WTC11 (cell line): ENCODE results near the gene BCORL1.

Source experiments
- CBFB ChIP-seq: sonication (generic); formaldehyde crosslinking; IDR thresholded peaks from 2 replicates; pipeline ENCODE4 v1.8.1; 2022; ENCODE audit warnings: mild to moderate bottlenecking, low read depth, missing genetic modification reagents
- ELF4 ChIP-seq: sonication (generic); formaldehyde crosslinking; IDR thresholded peaks from 2 replicates; pipeline ENCODE4 v1.8.1; 2022; ENCODE audit warnings: low read depth, mild to moderate bottlenecking, moderate library complexity, missing genetic modification reagents
- JUN ChIP-seq: sonication (generic); formaldehyde crosslinking; IDR thresholded peaks from 2 replicates; pipeline ENCODE4 v1.8.0; 2023; ENCODE audit warnings: mild to moderate bottlenecking, missing genetic modification reagents
- NR3C1 ChIP-seq: sonication (generic); formaldehyde crosslinking; conservative IDR thresholded peaks from 2 replicates; pipeline ENCODE4 v1.8.1; 2023; ENCODE audit warnings: low read depth, mild to moderate bottlenecking, missing genetic modification reagents
- SMAD3 ChIP-seq: sonication (generic); formaldehyde crosslinking; IDR thresholded peaks from 2 replicates; pipeline ENCODE4 v1.8.0; 2022; ENCODE audit warnings: missing genetic modification reagents, mild to moderate bottlenecking, borderline replicate concordance
- TEAD4 ChIP-seq: sonication (generic); formaldehyde crosslinking; IDR thresholded peaks from 2 replicates; pipeline ENCODE4 v1.8.0; 2022; ENCODE audit warnings: mild to moderate bottlenecking, missing genetic modification reagents
- ZNF121 ChIP-seq: sonication (generic); formaldehyde crosslinking; IDR thresholded peaks from 2 replicates; pipeline ENCODE4 v1.8.0; 2023; ENCODE audit warnings: missing genetic modification reagents
- ZNF138 ChIP-seq: sonication (generic); formaldehyde crosslinking; conservative IDR thresholded peaks from 2 replicates; pipeline ENCODE4 v1.8.1; 2022; ENCODE audit warnings: mild to moderate bottlenecking, moderate library complexity, missing genetic modification reagents
- ZNF317 ChIP-seq: sonication (generic); formaldehyde crosslinking; IDR thresholded peaks from 2 replicates; pipeline ENCODE4 v1.8.1; 2023; ENCODE audit warnings: low read depth, mild to moderate bottlenecking, moderate library complexity, missing genetic modification reagents, borderline replicate concordance
- TF ChIP-seq, protein P1 (sequence below): fragments of 200-600 bp; IDR thresholded peaks from 2 replicates; pipeline ENCODE4 v1.8.0; 2022; ENCODE audit warnings: antibody characterized with exemption
- TF ChIP-seq, protein P2 (sequence below): sonication (generic); formaldehyde crosslinking; IDR thresholded peaks from 2 replicates; pipeline ENCODE4 v1.8.0; 2022; ENCODE audit warnings: mild to moderate bottlenecking, missing genetic modification reagents
- TF ChIP-seq, protein P3 (sequence below): sonication (generic); formaldehyde crosslinking; IDR thresholded peaks from 2 replicates; pipeline ENCODE4 v1.8.1; 2023; ENCODE audit warnings: mild to moderate bottlenecking, missing genetic modification reagents
- TF ChIP-seq, protein P4 (sequence below): sonication (generic); formaldehyde crosslinking; IDR thresholded peaks from 2 replicates; pipeline ENCODE4 v1.8.1; 2023; ENCODE audit warnings: mild to moderate bottlenecking, missing genetic modification reagents, borderline replicate concordance

DNA sequence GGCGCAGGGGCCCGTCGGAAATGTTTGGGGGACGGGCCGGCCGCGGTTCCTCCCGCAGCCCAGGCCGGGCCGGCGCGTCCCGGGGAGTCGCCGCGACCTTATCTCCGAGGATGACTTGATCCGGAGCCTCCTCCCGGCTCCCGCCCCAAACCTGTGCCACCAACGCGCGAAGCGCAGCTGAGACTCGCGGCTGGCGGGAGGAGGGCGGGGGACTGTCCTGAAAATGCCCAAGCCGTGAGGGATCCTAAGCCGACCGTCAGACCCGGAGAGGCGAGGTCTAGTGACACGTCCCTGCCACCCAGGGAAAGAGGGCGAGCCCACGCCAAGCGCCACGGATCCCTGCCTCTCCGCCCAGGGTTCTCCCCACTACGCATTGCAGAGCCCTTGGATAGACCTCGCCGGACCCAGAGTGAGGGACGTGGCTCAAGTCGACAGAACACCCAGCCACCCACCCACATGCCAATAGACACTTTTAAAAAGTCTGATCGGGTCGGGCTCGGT lies 49.6 kb upstream of the BCORL1 start:
- TF ChIP-seq, protein P1, sequence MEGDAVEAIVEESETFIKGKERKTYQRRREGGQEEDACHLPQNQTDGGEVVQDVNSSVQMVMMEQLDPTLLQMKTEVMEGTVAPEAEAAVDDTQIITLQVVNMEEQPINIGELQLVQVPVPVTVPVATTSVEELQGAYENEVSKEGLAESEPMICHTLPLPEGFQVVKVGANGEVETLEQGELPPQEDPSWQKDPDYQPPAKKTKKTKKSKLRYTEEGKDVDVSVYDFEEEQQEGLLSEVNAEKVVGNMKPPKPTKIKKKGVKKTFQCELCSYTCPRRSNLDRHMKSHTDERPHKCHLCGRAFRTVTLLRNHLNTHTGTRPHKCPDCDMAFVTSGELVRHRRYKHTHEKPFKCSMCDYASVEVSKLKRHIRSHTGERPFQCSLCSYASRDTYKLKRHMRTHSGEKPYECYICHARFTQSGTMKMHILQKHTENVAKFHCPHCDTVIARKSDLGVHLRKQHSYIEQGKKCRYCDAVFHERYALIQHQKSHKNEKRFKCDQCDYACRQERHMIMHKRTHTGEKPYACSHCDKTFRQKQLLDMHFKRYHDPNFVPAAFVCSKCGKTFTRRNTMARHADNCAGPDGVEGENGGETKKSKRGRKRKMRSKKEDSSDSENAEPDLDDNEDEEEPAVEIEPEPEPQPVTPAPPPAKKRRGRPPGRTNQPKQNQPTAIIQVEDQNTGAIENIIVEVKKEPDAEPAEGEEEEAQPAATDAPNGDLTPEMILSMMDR = no peak
- no peak for TF ChIP-seq TEAD4 (CRISPR knock-in tag)
- no peak for TF ChIP-seq SMAD3 (CRISPR knock-in tag)
- TF ChIP-seq ZNF138 = no peak
- TF ChIP-seq CBFB (CRISPR knock-in tag) = no peak
- no peak for TF ChIP-seq ELF4 (CRISPR knock-in tag)
- no peak for TF ChIP-seq ZNF317
- TF ChIP-seq NR3C1 (CRISPR knock-in tag) = no peak
- TF ChIP-seq JUN (CRISPR knock-in tag) = no peak
- TF ChIP-seq, protein P2, sequence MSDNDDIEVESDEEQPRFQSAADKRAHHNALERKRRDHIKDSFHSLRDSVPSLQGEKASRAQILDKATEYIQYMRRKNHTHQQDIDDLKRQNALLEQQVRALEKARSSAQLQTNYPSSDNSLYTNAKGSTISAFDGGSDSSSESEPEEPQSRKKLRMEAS = no peak
- TF ChIP-seq, protein P3, sequence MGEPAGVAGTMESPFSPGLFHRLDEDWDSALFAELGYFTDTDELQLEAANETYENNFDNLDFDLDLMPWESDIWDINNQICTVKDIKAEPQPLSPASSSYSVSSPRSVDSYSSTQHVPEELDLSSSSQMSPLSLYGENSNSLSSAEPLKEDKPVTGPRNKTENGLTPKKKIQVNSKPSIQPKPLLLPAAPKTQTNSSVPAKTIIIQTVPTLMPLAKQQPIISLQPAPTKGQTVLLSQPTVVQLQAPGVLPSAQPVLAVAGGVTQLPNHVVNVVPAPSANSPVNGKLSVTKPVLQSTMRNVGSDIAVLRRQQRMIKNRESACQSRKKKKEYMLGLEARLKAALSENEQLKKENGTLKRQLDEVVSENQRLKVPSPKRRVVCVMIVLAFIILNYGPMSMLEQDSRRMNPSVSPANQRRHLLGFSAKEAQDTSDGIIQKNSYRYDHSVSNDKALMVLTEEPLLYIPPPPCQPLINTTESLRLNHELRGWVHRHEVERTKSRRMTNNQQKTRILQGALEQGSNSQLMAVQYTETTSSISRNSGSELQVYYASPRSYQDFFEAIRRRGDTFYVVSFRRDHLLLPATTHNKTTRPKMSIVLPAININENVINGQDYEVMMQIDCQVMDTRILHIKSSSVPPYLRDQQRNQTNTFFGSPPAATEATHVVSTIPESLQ (CRISPR knock-in tag) = no peak
- TF ChIP-seq, protein P4, sequence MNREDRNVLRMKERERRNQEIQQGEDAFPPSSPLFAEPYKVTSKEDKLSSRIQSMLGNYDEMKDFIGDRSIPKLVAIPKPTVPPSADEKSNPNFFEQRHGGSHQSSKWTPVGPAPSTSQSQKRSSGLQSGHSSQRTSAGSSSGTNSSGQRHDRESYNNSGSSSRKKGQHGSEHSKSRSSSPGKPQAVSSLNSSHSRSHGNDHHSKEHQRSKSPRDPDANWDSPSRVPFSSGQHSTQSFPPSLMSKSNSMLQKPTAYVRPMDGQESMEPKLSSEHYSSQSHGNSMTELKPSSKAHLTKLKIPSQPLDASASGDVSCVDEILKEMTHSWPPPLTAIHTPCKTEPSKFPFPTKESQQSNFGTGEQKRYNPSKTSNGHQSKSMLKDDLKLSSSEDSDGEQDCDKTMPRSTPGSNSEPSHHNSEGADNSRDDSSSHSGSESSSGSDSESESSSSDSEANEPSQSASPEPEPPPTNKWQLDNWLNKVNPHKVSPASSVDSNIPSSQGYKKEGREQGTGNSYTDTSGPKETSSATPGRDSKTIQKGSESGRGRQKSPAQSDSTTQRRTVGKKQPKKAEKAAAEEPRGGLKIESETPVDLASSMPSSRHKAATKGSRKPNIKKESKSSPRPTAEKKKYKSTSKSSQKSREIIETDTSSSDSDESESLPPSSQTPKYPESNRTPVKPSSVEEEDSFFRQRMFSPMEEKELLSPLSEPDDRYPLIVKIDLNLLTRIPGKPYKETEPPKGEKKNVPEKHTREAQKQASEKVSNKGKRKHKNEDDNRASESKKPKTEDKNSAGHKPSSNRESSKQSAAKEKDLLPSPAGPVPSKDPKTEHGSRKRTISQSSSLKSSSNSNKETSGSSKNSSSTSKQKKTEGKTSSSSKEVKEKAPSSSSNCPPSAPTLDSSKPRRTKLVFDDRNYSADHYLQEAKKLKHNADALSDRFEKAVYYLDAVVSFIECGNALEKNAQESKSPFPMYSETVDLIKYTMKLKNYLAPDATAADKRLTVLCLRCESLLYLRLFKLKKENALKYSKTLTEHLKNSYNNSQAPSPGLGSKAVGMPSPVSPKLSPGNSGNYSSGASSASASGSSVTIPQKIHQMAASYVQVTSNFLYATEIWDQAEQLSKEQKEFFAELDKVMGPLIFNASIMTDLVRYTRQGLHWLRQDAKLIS (CRISPR knock-in tag) = no peak
- TF ChIP-seq ZNF121 = no peak
